WERI-Rb-1 (cell line): ENCODE measurements around the gene RPL37.
"Not testable (repeated sequence)": the region's sequence is repeated elsewhere in the genome, so short reads cannot be mapped to it uniquely, and the experiment has no call there.

ENCODE experiments used
- DNase-seq: peaks from one replicate; pipeline ENCODE4 v3.0.0-alpha.2; 2020
- H3K27ac ChIP-seq: fragments of 250-450 bp; sonication (Bioruptor Pico); 2 replicates; pipeline ENCODE4 v1.5.1; 2020; ENCODE audit warnings: mild to moderate bottlenecking, moderate library complexity
- H3K27me3 ChIP-seq: fragments of 250-450 bp; sonication (Bioruptor Pico); 2 replicates; pipeline ENCODE4 v1.5.1; 2021; ENCODE audit warnings: mild to moderate bottlenecking, low read depth, moderate library complexity; ENCODE audit not compliant: insufficient read depth, severe bottlenecking
- H3K36me3 ChIP-seq: fragments of 250-450 bp; sonication (Bioruptor Pico); 2 replicates; pipeline ENCODE4 v1.5.1; 2020; ENCODE audit warnings: mild to moderate bottlenecking, moderate library complexity
- H3K4me3 ChIP-seq: 2 replicates; pipeline ENCODE4 v1.5.1; 2011; ENCODE audit warnings: low read depth, mild to moderate bottlenecking, control low read depth, low read length
- H3K9me3 ChIP-seq: fragments of 250-450 bp; sonication (Bioruptor Pico); 2 replicates; pipeline ENCODE4 v1.5.1; 2021; ENCODE audit warnings: mild to moderate bottlenecking, moderate library complexity; ENCODE audit not compliant: severe bottlenecking
- CTCF ChIP-seq: IDR thresholded peaks from 2 replicates; pipeline ENCODE4 v1.5.1; 2011; ENCODE audit warnings: low read depth, mild to moderate bottlenecking, control low read depth, inconsistent platforms, low read length

RPL37 gene

GRCh38 chr5:40799258-40799657, 35.8 kb downstream of the RPL37 start:
- Histone ChIP-seq H3K27me3 (no peaks in the 10 kb centered on the region), H3K4me3 (peak overlapping the region; percentile 68), H3K9me3 (no peaks in the 10 kb centered on the region), H3K27ac (no peak overlapping the region), H3K36me3 (peaks cover 20% of the 10 kb centered on the region)
- TF ChIP-seq CTCF = no peak
- DNase-seq = no peak

GRCh38 chr5:40798801-40799210, 36.2 kb downstream of the RPL37 start:
- H3K9me3 ChIP-seq = no peaks in the 10 kb centered on the region
- peak overlapping the region; percentile 95 for H3K27ac ChIP-seq
- no peaks in the 10 kb centered on the region for H3K27me3 ChIP-seq
- TF ChIP-seq CTCF = peak; percentile 7; the same call in 1 of the 2 replicates
- DNase-seq = no peak
- peak overlapping the region; percentile 68 for H3K4me3 ChIP-seq
- H3K36me3 ChIP-seq = peaks cover 20% of the 10 kb centered on the region

GRCh38 chr5:40798012-40798800, 36.8 kb downstream of the RPL37 start, which contains the start of gene PRKAA1:
Gene PRKAA1 (minus strand): TSS chr5:40798374. CDS start chr5:40798189, 185 bp downstream.
- Histone ChIP-seq H3K4me3 (peak within 1 kb of the TSS; percentile 91), H3K9me3 (no peaks in the 10 kb centered on the region), H3K27me3 (no peaks in the 10 kb centered on the region), H3K27ac (peak within 1 kb of the TSS; percentile 95), H3K36me3 (peaks cover 20% of the 10 kb centered on the region)
- peak; percentile 71 for TF ChIP-seq CTCF
- DNase-seq = peak; percentile 90

- H3K27me3 ChIP-seq = no peaks in the 10 kb centered on the region
- no peaks in the 10 kb centered on the region for H3K9me3 ChIP-seq
These were observed 37.6 kb downstream of the RPL37 start for GRCh38 chr5:40797273-40798011.

GRCh38 chr5:40796487-40796889, 38.5 kb downstream of the RPL37 start:
- Histone ChIP-seq H3K27ac (no peak overlapping the region), H3K4me3 (no peak overlapping the region; the same call in 1 of the 2 replicates), H3K27me3 (no peaks in the 10 kb centered on the region), H3K36me3 (peaks cover 20% of the 10 kb centered on the region), H3K9me3 (no peaks in the 10 kb centered on the region)
- no peak for TF ChIP-seq CTCF
- no peak for DNase-seq

More at GRCh38 chr5:40797273-40798011, 37.6 kb downstream of the RPL37 start:
- DNase-seq = peak; percentile 66
- Histone ChIP-seq H3K27ac (peak overlapping the region; percentile 95), H3K4me3 (peak overlapping the region; percentile 91), H3K36me3 (peaks cover 20% of the 10 kb centered on the region)
- TF ChIP-seq CTCF = no peak

- not testable (repeated sequence) for H3K4me3 ChIP-seq, DNase-seq, H3K27ac ChIP-seq, H3K9me3 ChIP-seq, H3K27me3 ChIP-seq
- H3K36me3 ChIP-seq = peaks cover 20% of the 10 kb centered on the region
These were observed 40.1 kb downstream of the RPL37 start for GRCh38 chr5:40794877-40795276.

GRCh38 chr5:40794340-40794739, 40.7 kb downstream of the RPL37 start:
- H3K27me3 ChIP-seq, H3K4me3 ChIP-seq, H3K27ac ChIP-seq, DNase-seq, H3K9me3 ChIP-seq: not testable (repeated sequence)
- H3K36me3 ChIP-seq = peaks cover 21% of the 10 kb centered on the region

GRCh38 chr5:40792691-40793090, 42.3 kb downstream of the RPL37 start:
- H3K27ac ChIP-seq, H3K27me3 ChIP-seq, H3K9me3 ChIP-seq, DNase-seq, H3K4me3 ChIP-seq: not testable (repeated sequence)
- H3K36me3 ChIP-seq = peaks cover 36% of the 10 kb centered on the region
